GM12878 (cell line): Measurements from ENCODE around the gene HEBP2. TPM values are rescaled to one million over a fixed set of nuclear protein-coding genes. Genes with fewer than 3 reads are reported as not detected.

Experiments used
- ATAC-seq: fragments of 200-7000 bp; cut with Tn5 transposase; 3 replicates; pipeline ENCODE4 v1.9.1; 2020; ENCODE audit warnings: mild to moderate bottlenecking, moderate library complexity
- BruUV-seq: library from RNA; stranded (reverse); fragments of 400-500 nt; replicated peaks from 2 replicates; lab custom pipeline; 2021; lab: Mats Ljungman, UMichigan
- CTCF ChIA-PET: fragments of 300-600 bp; sonication (Branson Sonifier 250); formaldehyde crosslinking; extraction: SDS; loops from one replicate; lab custom pipeline; 2021; ENCODE audit warnings: inconsistent platforms; lab: Yijun Ruan, JAX
- POLR2A ChIA-PET: fragments of 350-600 bp; formaldehyde crosslinking; extraction: SDS; loops from one replicate; lab custom pipeline; 2021; ENCODE audit warnings: inconsistent platforms; lab: Charles Lee
- RAD21 ChIA-PET: fragments of 300-600 bp; sonication (Branson Sonifier 250); formaldehyde crosslinking; loops from one replicate; lab custom pipeline; 2023; ENCODE audit warnings: antibody characterized with exemption; ENCODE audit not compliant: unreplicated experiment; lab: Charles Lee
- SMC1A ChIA-PET: fragments of 300-600 bp; sonication (Branson Sonifier 250); formaldehyde crosslinking; loops from one replicate; lab custom pipeline; 2023; ENCODE audit not compliant: unreplicated experiment, uncharacterized antibody; lab: Charles Lee
- DNase-seq: peaks from one replicate; pipeline ENCODE4 v3.0.0-alpha.2; 2011; ENCODE audit warnings: low read depth, low spot score
- FAIRE-seq: peaks from 3 replicates; lab custom pipeline; 2011; peaks lifted over from hg19 to GRCh38; lab: Jason Lieb, UNC
- H2AFZ ChIP-seq: 2 replicates; pipeline ENCODE4 v1.6.0; 2011; ENCODE audit warnings: low read depth, low read length, control low read depth; ENCODE audit not compliant: control insufficient read depth
- H3K27ac ChIP-seq: 2 replicates; pipeline ENCODE4 v1.5.1; 2011; ENCODE audit warnings: control low read depth; ENCODE audit not compliant: control insufficient read depth, insufficient read depth
- H3K27me3 ChIP-seq, 2 experiments: replicated peaks in 1 of 2; 2 replicates each; pipeline versions ENCODE4 v1.6.0 to v1.6.1; 2011; ENCODE audit warnings: low read length in 1 of 2; ENCODE audit not compliant: control insufficient read depth in 2 of 2, insufficient read depth in 2 of 2
- H3K36me3 ChIP-seq, 2 experiments: 2 replicates each; pipeline ENCODE4 v1.5.1; 2011; ENCODE audit warnings: low read length in 1 of 2; ENCODE audit not compliant: control insufficient read depth in 2 of 2, insufficient read depth in 2 of 2
- H3K4me1 ChIP-seq: 2 replicates; pipeline ENCODE4 v1.6.1; 2011; ENCODE audit warnings: mild to moderate bottlenecking, low read length, moderate library complexity, mixed read lengths; ENCODE audit not compliant: control insufficient read depth, insufficient read depth
- H3K4me2 ChIP-seq: 2 replicates; pipeline ENCODE4 v1.6.0; 2011; ENCODE audit warnings: control low read depth; ENCODE audit not compliant: control insufficient read depth, insufficient read depth
- H3K4me3 ChIP-seq: fragments of 200-600 bp; sonication (generic); 2 replicates; pipeline ENCODE4 v1.5.1; 2016
- H3K79me2 ChIP-seq: 2 replicates; pipeline ENCODE4 v1.6.0; 2011; ENCODE audit warnings: low read length; ENCODE audit not compliant: control insufficient read depth, insufficient read depth
- H3K9ac ChIP-seq: 2 replicates; pipeline ENCODE4 v1.8.0; 2011; ENCODE audit warnings: low read length, control low read depth, mixed read lengths; ENCODE audit not compliant: control insufficient read depth, insufficient read depth
- H3K9me3 ChIP-seq: replicated peaks from 3 replicates; pipeline ENCODE4 v1.5.1; 2011; ENCODE audit warnings: mild to moderate bottlenecking, low read length; ENCODE audit not compliant: control insufficient read depth, insufficient read depth
- H4K20me1 ChIP-seq: 2 replicates; pipeline ENCODE4 v1.6.0; 2011; ENCODE audit not compliant: control insufficient read depth, insufficient read depth
- E4F1 ChIP-seq: fragments of 450-650 bp; IDR thresholded peaks from 2 replicates; pipeline ENCODE4 v1.6.1; 2018; ENCODE audit warnings: borderline replicate concordance, mild to moderate bottlenecking; ENCODE audit not compliant: partially characterized antibody
- IRF5 ChIP-seq: fragments of 450-650 bp; IDR thresholded peaks from 2 replicates; pipeline ENCODE4 v1.6.1; 2017; ENCODE audit warnings: borderline replicate concordance
- NR2C1 ChIP-seq: fragments of 450-650 bp; IDR thresholded peaks from 2 replicates; pipeline ENCODE4 v1.6.1; 2017; ENCODE audit warnings: antibody characterized with exemption, mild to moderate bottlenecking, moderate library complexity
- NR2C2 ChIP-seq: IDR thresholded peaks from 2 replicates; pipeline ENCODE4 v1.6.1; 2011; ENCODE audit warnings: borderline replicate concordance, low read depth; ENCODE audit not compliant: control insufficient read depth, insufficient read length
- TCF7 ChIP-seq: IDR thresholded peaks from 2 replicates; pipeline ENCODE4 v1.6.1; 2014; ENCODE audit warnings: antibody characterized with exemption, borderline replicate concordance
- WGBS: methylation state at CpG from one replicate; pipeline ENCODE4 v1.1.6; 2016; ENCODE audit warnings: low lambda C conversion rate; ENCODE audit not compliant: insufficient replicate concordance, insufficient coverage; ENCODE audit errors: missing lambda C conversion rate; 5-methylcytosine and 5-hydroxymethylcytosine counted together
- in situ Hi-C: fragments of 300-500 bp; cut with MboI; formaldehyde crosslinking; loops from 9 replicates; pipeline ENCODE4 v1.14.3; 2018; ENCODE audit warnings: mixed read lengths
- intact Hi-C: fragments of 100-400 bp; cut with micrococcal nuclease; formaldehyde crosslinking; loops from one replicate; pipeline ENCODE4 v1.14.2; 2022; ENCODE audit not compliant: unreplicated experiment
- polyA plus RNA-seq, 11 experiments: library from polyadenylated mRNA; depleted of rRNA in 4 of 11; unstranded in 6 of 11; stranded (reverse) in 5 of 11; fragments of >200 nt; fragmentation: Nextera tagmentation in 4 of 11; fragmentation: Illumina TruSeq in 1 of 11; extraction: Ambion mirVana in 4 of 11; extraction: Trizol in 1 of 11; gene quantifications; 1 replicate in 1 of 11; 2 replicates in 10 of 11; pipeline versions ENCODE4 v1.2.1 to v1.2.3, GENCODE V29; 2011 to 2016; ENCODE audit warnings: inconsistent platforms in 2 of 11, missing spikeins in 2 of 11, low read depth in 1 of 11
- total RNA-seq, 4 experiments: library from RNA; depleted of rRNA in 3 of 4; stranded (reverse); fragments of >200 nt in 3 of 4; fragmentation: Illumina TruSeq in 1 of 4; extraction: Trizol in 1 of 4; gene quantifications; 2 replicates each; pipeline versions ENCODE4 v1.2.1 to v1.2.3, GENCODE V29; 2013 to 2021

HEBP2 gene
- total and polyA plus RNA-seq, 10 of the 15 experiments (the other 5 are each of a cell fraction or from before 2014, with no cell fraction given), result 3.8 to 41.8 (median 16.9) TPM

- ChIA-PET SMC1A (interaction anchor here (0.6 to 10.0 kb wide), 2 partner anchors 49 to 73 kb away, joined by 3 to 234 read pairs; no protein-coding TSS in a partner anchor), RAD21 (interaction anchor here (0.7 to 4.7 kb wide), 3 partner anchors 64 to 87 kb away, joined by 3 to 42 read pairs (median 5); no protein-coding TSS in a partner anchor), POLR2A (interaction anchor here (0.6 kb wide), 1 partner anchor 74 kb away, joined by 3 read pairs; no protein-coding TSS in a partner anchor), CTCF (interaction anchor here (0.6 to 17.0 kb wide), 3 partner anchors 13 to 332 kb away, joined by 3 to 387 read pairs (median 3); no protein-coding TSS in a partner anchor)
- Histone ChIP-seq H3K79me2 (no peaks in the 10 kb centered on the region), H3K36me3 (peaks cover 0 to 9% of the 10 kb centered on the region in 2 experiments; a peak in 2 of 4 replicates), H3K27ac (no peak overlapping the region), H3K4me3 (no peak overlapping the region), H2AFZ (no peak overlapping the region), H3K9ac (no peak overlapping the region), H3K4me1 (no peaks in the 10 kb centered on the region), H3K27me3 (no peaks in the 10 kb centered on the region), H3K9me3 (no peaks in the 10 kb centered on the region), H3K4me2 (no peak overlapping the region), H4K20me1 (no peaks in the 10 kb centered on the region)
- FAIRE-seq (no peak), DNase-seq (no peak), ATAC-seq (no peak)
- WGBS, result 2% methylated on average over 3 of the region's 3 CpGs
- in situ Hi-C loops (loop anchor here (5.0 kb wide), 2 partner anchors 78 to 328 kb away; no protein-coding TSS in a partner anchor), intact Hi-C loops (no loop called here)
- TF ChIP-seq TCF7, result no peak
- no peak for TF ChIP-seq IRF5
- no TSS peak for BruUV-seq
These were observed 30.1 kb downstream of the HEBP2 start for GRCh38 chr6:138434096-138434495.

- Histone ChIP-seq H3K79me2 (no peaks in the 10 kb centered on the region), H3K9me3 (no peaks in the 10 kb centered on the region), H3K27ac (no peak overlapping the region), H3K4me1 (no peaks in the 10 kb centered on the region), H3K9ac (no peak overlapping the region), H4K20me1 (no peaks in the 10 kb centered on the region), H3K4me2 (no peak overlapping the region), H2AFZ (no peak overlapping the region), H3K4me3 (no peak overlapping the region), H3K27me3 (no peaks in the 10 kb centered on the region), H3K36me3 (peaks cover 0 to 9% of the 10 kb centered on the region in 2 experiments; a peak in 2 of 4 replicates)
- POLR2A ChIA-PET, result interaction anchor here (0.6 kb wide), 4 partner anchors 23 to 636 kb away, joined by 3 to 5 read pairs (median 3); no protein-coding TSS in a partner anchor
- RAD21 ChIA-PET, result interaction anchor here (0.9 to 4.7 kb wide), 3 partner anchors 13 to 73 kb away, joined by 3 to 42 read pairs (median 5); no protein-coding TSS in a partner anchor
- in situ Hi-C loops (loop anchor here (5.0 kb wide), 2 partner anchors 77 to 327 kb away; no protein-coding TSS in a partner anchor), intact Hi-C loops (no loop called here)
- no peak for DNase-seq
- no TSS peak for BruUV-seq
- FAIRE-seq, result no peak
- 22% methylated on average over 4 of the region's 4 CpGs for WGBS
- CTCF ChIA-PET, result interaction anchor here (0.6 to 17.0 kb wide), 6 partner anchors 13 to 331 kb away, joined by 3 to 387 read pairs (median 4); no protein-coding TSS in a partner anchor
- SMC1A ChIA-PET, result interaction anchor here (0.7 to 3.2 kb wide), 9 partner anchors 10 to 157 kb away, joined by 3 to 34 read pairs (median 7); no protein-coding TSS in a partner anchor
- no peak for TF ChIP-seq NR2C1
- TF ChIP-seq E4F1, result no peak
- no peak for TF ChIP-seq NR2C2
- ATAC-seq, result no peak
These were observed 30.9 kb downstream of the HEBP2 start for GRCh38 chr6:138434925-138435324.
